PC-3 (cell line): ENCODE results near the gene TCOF1. TPM values are rescaled to one million over a fixed set of nuclear protein-coding genes. Genes with fewer than 3 reads are reported as not detected.
"Not testable (repeated sequence)": the region's sequence is repeated elsewhere in the genome, so short reads cannot be mapped to it uniquely, and the experiment has no call there.

Experiments
- ATAC-seq: fragments of 200-7000 bp; cut with Tn5 transposase; 2 replicates; pipeline ENCODE4 v1.9.1; 2020; ENCODE audit warnings: mild to moderate bottlenecking, moderate library complexity
- BruUV-seq: library from RNA; stranded (reverse); fragments of 400-500 nt; replicated peaks from 2 replicates; lab custom pipeline; 2021; lab: Mats Ljungman, UMichigan
- CTCF ChIA-PET: fragments of 300-600 bp; sonication (Branson Sonifier 250); formaldehyde crosslinking; loops from one replicate; lab custom pipeline; 2022; ENCODE audit warnings: antibody characterized with exemption; lab: Charles Lee
- POLR2A ChIA-PET: fragments of 300-600 bp; sonication (Branson Sonifier 250); formaldehyde crosslinking; loops from one replicate; lab custom pipeline; 2022; ENCODE audit warnings: antibody characterized with exemption; ENCODE audit not compliant: unreplicated experiment; lab: Charles Lee
- DNase-seq: peaks from one replicate; pipeline ENCODE4 v3.0.0-alpha.2; 2015
- H2AFZ ChIP-seq: fragments of 300-600 bp; sonication (generic); 2 replicates; pipeline ENCODE4 v1.6.0; 2016; ENCODE audit warnings: antibody characterized with exemption, low read length
- H3F3A ChIP-seq: fragments of 300-600 bp; sonication (generic); one replicate; pipeline ENCODE4 v1.6.0; 2017; ENCODE audit warnings: antibody characterized with exemption, low read length, control low read depth, mild to moderate bottlenecking; ENCODE audit not compliant: unreplicated experiment
- H3K27ac ChIP-seq: fragments of 300-600 bp; sonication (generic); 2 replicates; pipeline ENCODE4 v1.5.1; 2016; ENCODE audit warnings: mild to moderate bottlenecking, low read length
- H3K27me3 ChIP-seq: fragments of 300-600 bp; sonication (generic); 2 replicates; pipeline ENCODE4 v1.6.1; 2016; ENCODE audit warnings: low read length, mixed read lengths
- H3K36me3 ChIP-seq: fragments of 300-600 bp; sonication (generic); 2 replicates; pipeline ENCODE4 v1.6.1; 2016; ENCODE audit warnings: low read depth, mixed run types, low read length, mixed read lengths
- H3K4me1 ChIP-seq: fragments of 300-600 bp; sonication (generic); 2 replicates; pipeline ENCODE4 v1.5.1; 2016; ENCODE audit warnings: low read length; ENCODE audit not compliant: insufficient read depth
- H3K4me2 ChIP-seq: fragments of 300-600 bp; sonication (generic); 2 replicates; pipeline ENCODE4 v1.6.0; 2016; ENCODE audit warnings: low read length
- H3K4me3 ChIP-seq: fragments of 300-600 bp; sonication (generic); 2 replicates; pipeline ENCODE4 v1.5.1; 2016; ENCODE audit warnings: mild to moderate bottlenecking, low read length, mixed read lengths
- H3K79me2 ChIP-seq: fragments of 300-600 bp; sonication (generic); 2 replicates; pipeline ENCODE4 v1.6.1; 2017; ENCODE audit warnings: low read length, mixed read lengths
- H3K9ac ChIP-seq: fragments of 300-600 bp; sonication (generic); 2 replicates; pipeline ENCODE4 v1.6.0; 2016; ENCODE audit warnings: mild to moderate bottlenecking, low read length
- H3K9me2 ChIP-seq: fragments of 300-600 bp; sonication (generic); replicated peaks from 2 replicates; pipeline ENCODE4 v1.6.1; 2016; ENCODE audit warnings: mixed run types, low read length, mixed read lengths
- H3K9me3 ChIP-seq: fragments of 300-600 bp; sonication (generic); 2 replicates; pipeline ENCODE4 v1.6.1; 2016; ENCODE audit warnings: low read length, mixed read lengths
- H4K20me1 ChIP-seq: fragments of 300-600 bp; sonication (generic); 2 replicates; pipeline ENCODE4 v1.6.1; 2016; ENCODE audit warnings: low read length, mixed read lengths
- EZH2 ChIP-seq: fragments of 300-600 bp; sonication (generic); IDR thresholded peaks from one replicate; pipeline ENCODE4 v1.6.1; 2017; ENCODE audit warnings: antibody characterized with exemption, mild to moderate bottlenecking, low read length; ENCODE audit not compliant: unreplicated experiment
- EZH2phosphoT487 ChIP-seq: fragments of 300-600 bp; sonication (generic); IDR thresholded peaks from 2 replicates; pipeline ENCODE4 v1.6.1; 2018; ENCODE audit warnings: mild to moderate bottlenecking, antibody characterized with exemption, low read length, borderline replicate concordance
- intact Hi-C: fragments of 100-400 bp; cut with micrococcal nuclease; formaldehyde crosslinking; loops from 2 replicates; pipeline ENCODE4 v1.9.0; 2023
- total RNA-seq: library from RNA; depleted of rRNA; stranded (reverse); fragments of >200 nt; gene quantifications from 2 replicates; pipeline ENCODE4 v1.2.3, GENCODE V29; 2014
- TF ChIP-seq, protein P1 (sequence below): fragments of 300-600 bp; sonication (generic); conservative IDR thresholded peaks from 2 replicates; pipeline ENCODE4 v1.5.1; 2017; ENCODE audit warnings: antibody characterized with exemption, low read depth, mild to moderate bottlenecking, low read length

The TCOF1 gene
- total RNA-seq, 1 experiment from 2014 or later, result 113 TPM

DNA sequence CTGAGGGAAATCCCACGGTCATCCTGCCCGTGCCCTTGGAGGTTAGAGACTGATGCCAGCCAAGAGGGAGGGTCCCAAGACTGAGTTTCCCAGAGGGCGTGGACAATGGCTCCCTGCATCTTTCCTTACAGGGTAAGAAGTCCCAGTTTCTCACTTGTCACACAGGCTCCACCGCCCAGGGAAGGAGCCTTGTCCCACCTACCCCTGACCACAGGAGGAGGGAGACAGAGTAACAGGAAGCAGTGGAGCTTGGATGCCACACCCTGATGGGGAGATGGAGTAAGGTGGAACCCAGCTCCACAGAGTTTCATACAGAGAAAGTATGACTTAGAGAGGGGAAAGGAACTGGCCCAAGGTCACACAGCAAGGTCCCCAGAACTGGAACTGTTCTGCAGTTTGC lies 64.6 kb downstream of the TCOF1 start:
- H3K4me2 ChIP-seq, result no peak overlapping the region
- H3K27ac ChIP-seq, result no peak overlapping the region
- ATAC-seq (no peak), DNase-seq (no peak)
- H3K4me1 ChIP-seq, result no peaks in the 10 kb centered on the region
- H3K9me2 ChIP-seq, result no peaks in the 10 kb centered on the region
- no peak overlapping the region for H2AFZ ChIP-seq
- H3K36me3 ChIP-seq, result no peaks in the 10 kb centered on the region
- H3K27me3 ChIP-seq, result no peaks in the 10 kb centered on the region
- H3F3A ChIP-seq, result no peaks in the 10 kb centered on the region
- no TSS peak for BruUV-seq
- no peaks in the 10 kb centered on the region for H3K9me3 ChIP-seq
- no peak overlapping the region for H3K9ac ChIP-seq
- H4K20me1 ChIP-seq, result no peaks in the 10 kb centered on the region
- POLR2A ChIA-PET, result no interaction called here
- H3K79me2 ChIP-seq, result no peaks in the 10 kb centered on the region
- no peak overlapping the region for H3K4me3 ChIP-seq
- intact Hi-C loops, result no loop called here
- CTCF ChIA-PET, result no interaction called here
- TF ChIP-seq, protein P1, sequence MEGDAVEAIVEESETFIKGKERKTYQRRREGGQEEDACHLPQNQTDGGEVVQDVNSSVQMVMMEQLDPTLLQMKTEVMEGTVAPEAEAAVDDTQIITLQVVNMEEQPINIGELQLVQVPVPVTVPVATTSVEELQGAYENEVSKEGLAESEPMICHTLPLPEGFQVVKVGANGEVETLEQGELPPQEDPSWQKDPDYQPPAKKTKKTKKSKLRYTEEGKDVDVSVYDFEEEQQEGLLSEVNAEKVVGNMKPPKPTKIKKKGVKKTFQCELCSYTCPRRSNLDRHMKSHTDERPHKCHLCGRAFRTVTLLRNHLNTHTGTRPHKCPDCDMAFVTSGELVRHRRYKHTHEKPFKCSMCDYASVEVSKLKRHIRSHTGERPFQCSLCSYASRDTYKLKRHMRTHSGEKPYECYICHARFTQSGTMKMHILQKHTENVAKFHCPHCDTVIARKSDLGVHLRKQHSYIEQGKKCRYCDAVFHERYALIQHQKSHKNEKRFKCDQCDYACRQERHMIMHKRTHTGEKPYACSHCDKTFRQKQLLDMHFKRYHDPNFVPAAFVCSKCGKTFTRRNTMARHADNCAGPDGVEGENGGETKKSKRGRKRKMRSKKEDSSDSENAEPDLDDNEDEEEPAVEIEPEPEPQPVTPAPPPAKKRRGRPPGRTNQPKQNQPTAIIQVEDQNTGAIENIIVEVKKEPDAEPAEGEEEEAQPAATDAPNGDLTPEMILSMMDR, result no peak
- TF ChIP-seq EZH2phosphoT487 (no peak), EZH2 (no peak)

DNA sequence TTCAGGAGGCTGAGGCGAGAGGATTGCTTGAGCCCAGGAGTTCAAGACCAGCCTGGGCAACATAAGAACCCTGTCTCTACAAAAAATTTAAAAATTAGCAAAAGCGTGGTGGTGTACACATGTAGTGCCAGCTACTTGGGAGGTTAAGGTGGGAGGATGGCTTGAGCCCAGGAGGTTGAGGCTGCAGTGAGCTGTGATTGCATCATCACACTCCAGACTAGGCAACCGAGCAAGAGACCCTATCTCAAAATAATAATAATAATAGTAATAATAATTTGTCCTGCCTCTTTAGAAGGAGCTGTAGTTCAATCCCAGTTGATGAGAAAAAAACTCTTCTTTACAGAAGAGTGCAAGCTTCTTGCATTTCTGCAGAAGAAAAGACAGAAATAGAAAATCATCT lies 65.3 kb downstream of the TCOF1 start:
- no peaks in the 10 kb centered on the region for H3K4me1 ChIP-seq
- H3K27ac ChIP-seq, result no peak overlapping the region
- no peak overlapping the region for H2AFZ ChIP-seq
- ChIA-PET CTCF (no interaction called here), POLR2A (no interaction called here)
- DNase-seq (no peak), ATAC-seq (no peak)
- H3F3A ChIP-seq, result no peaks in the 10 kb centered on the region
- no peaks in the 10 kb centered on the region for H3K9me2 ChIP-seq
- H3K9ac ChIP-seq, result no peak overlapping the region
- H3K4me2 ChIP-seq, result no peak overlapping the region
- TF ChIP-seq, protein P1, result no peak
- TF ChIP-seq EZH2 (no peak), EZH2phosphoT487 (no peak)
- no peaks in the 10 kb centered on the region for H4K20me1 ChIP-seq
- no TSS peak for BruUV-seq
- H3K9me3 ChIP-seq, result no peaks in the 10 kb centered on the region
- intact Hi-C loops, result no loop called here
- no peaks in the 10 kb centered on the region for H3K27me3 ChIP-seq
- no peaks in the 10 kb centered on the region for H3K79me2 ChIP-seq
- H3K36me3 ChIP-seq, result no peaks in the 10 kb centered on the region
- H3K4me3 ChIP-seq, result no peak overlapping the region

DNA sequence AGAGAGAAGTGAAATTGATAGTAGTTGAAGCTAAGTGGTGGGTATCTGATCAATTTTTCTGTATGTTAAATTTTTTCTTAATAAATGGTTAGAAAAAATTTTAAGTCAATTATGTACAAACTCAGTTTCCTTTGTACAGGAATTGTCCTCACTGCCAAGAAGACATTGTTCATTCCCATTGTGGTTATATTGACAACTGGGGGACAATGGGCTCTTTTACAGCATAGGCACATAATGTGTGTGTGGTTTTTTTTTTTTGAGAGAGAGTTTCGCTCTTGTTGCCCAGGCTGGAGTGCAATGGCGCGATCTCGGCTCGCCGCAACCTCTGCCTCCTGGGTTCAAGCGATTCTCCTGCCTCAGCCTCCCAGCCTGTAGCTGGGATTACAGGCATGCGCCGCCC lies 68.7 kb downstream of the TCOF1 start:
- H3K36me3 ChIP-seq, H3K4me3 ChIP-seq, DNase-seq, H3K9me3 ChIP-seq, H3K4me1 ChIP-seq, ATAC-seq, BruUV-seq, POLR2A ChIA-PET, H4K20me1 ChIP-seq, CTCF ChIA-PET, intact Hi-C loops, H3K9me2 ChIP-seq, H2AFZ ChIP-seq, H3K79me2 ChIP-seq, H3K9ac ChIP-seq, H3F3A ChIP-seq, H3K27me3 ChIP-seq, H3K4me2 ChIP-seq, H3K27ac ChIP-seq: not testable (repeated sequence)
